H1 (cell line): ENCODE measurements around the gene SH3D19. TPM values are rescaled to one million over a fixed set of nuclear protein-coding genes. Genes with fewer than 3 reads are reported as not detected.
"Not testable (repeated sequence)": the region's sequence is repeated elsewhere in the genome, so short reads cannot be mapped to it uniquely, and the experiment has no call there.

ENCODE experiments used
- CTCF ChIA-PET: fragments of 300-600 bp; sonication (Branson Sonifier 250); formaldehyde crosslinking; loops from one replicate; lab custom pipeline; 2021; ENCODE audit not compliant: partially characterized antibody; lab: Charles Lee
- POLR2A ChIA-PET: fragments of 300-600 bp; sonication (Branson Sonifier 250); formaldehyde crosslinking; loops from one replicate; lab custom pipeline; 2021; ENCODE audit warnings: inconsistent platforms; ENCODE audit not compliant: partially characterized antibody; lab: Charles Lee
- DNase-seq, 2 experiments: peaks; one replicate each; pipeline versions ENCODE4 v3.0.0 to v3.0.0-alpha.2; 2010 to 2022; ENCODE audit warnings: low spot score in 2 of 2, low read depth in 1 of 2, mixed read lengths in 1 of 2
- FAIRE-seq: peaks from 2 replicates; lab custom pipeline; 2011; peaks lifted over from hg19 to GRCh38; lab: Jason Lieb, UNC
- H2AFZ ChIP-seq: 2 replicates; pipeline ENCODE4 v1.8.1; 2012; ENCODE audit warnings: low read length, inconsistent platforms
- H2AK5ac ChIP-seq: 2 replicates; pipeline ENCODE4 v1.6.1; 2013; ENCODE audit warnings: low read depth, low read length
- H2BK120ac ChIP-seq: replicated peaks from 2 replicates; pipeline ENCODE3; 2013; ENCODE audit warnings: low read depth, low read length, inconsistent platforms
- H2BK12ac ChIP-seq: 2 replicates; pipeline ENCODE4 v1.6.1; 2013; ENCODE audit warnings: low read depth, low read length
- H2BK15ac ChIP-seq: 2 replicates; pipeline ENCODE4 v1.6.1; 2013; ENCODE audit warnings: low read length
- H2BK20ac ChIP-seq: 2 replicates; pipeline ENCODE4 v1.6.1; 2013; ENCODE audit warnings: low read length
- H2BK5ac ChIP-seq: 2 replicates; pipeline ENCODE4 v1.6.1; 2013; ENCODE audit warnings: low read depth, low read length
- H3K14ac ChIP-seq: 2 replicates; pipeline ENCODE4 v1.6.1; 2013; ENCODE audit warnings: inconsistent platforms; ENCODE audit not compliant: insufficient read length
- H3K18ac ChIP-seq: 2 replicates; pipeline ENCODE4 v1.6.1; 2013; ENCODE audit warnings: low read length; ENCODE audit errors: extremely low read depth
- H3K23ac ChIP-seq: 2 replicates; pipeline ENCODE4 v1.6.1; 2013; ENCODE audit warnings: inconsistent platforms; ENCODE audit not compliant: insufficient read length
- H3K23me2 ChIP-seq: 2 replicates; pipeline ENCODE4 v1.6.1; 2013; ENCODE audit warnings: low read depth, low read length
- H3K27ac ChIP-seq: 2 replicates; pipeline ENCODE4 v1.6.1; 2011; ENCODE audit warnings: low read depth, low read length, inconsistent platforms
- H3K27me3 ChIP-seq, 4 experiments: replicated peaks in 1 of 4; 1 replicate in 1 of 4; 2 replicates in 3 of 4; pipeline versions ENCODE4 v1.6.1 to v1.8.1; 2011 to 2013; ENCODE audit warnings: low read length in 3 of 4, mild to moderate bottlenecking in 3 of 4, inconsistent platforms in 2 of 4, mixed read lengths in 2 of 4, moderate library complexity in 1 of 4; ENCODE audit not compliant: control insufficient read depth in 3 of 4, insufficient read depth in 3 of 4; ENCODE audit errors: extremely low read depth in 1 of 4
- H3K36me3 ChIP-seq, 4 experiments: 2 replicates each; pipeline versions ENCODE4 v1.6.1 to v1.8.1; 2011 to 2013; ENCODE audit warnings: mild to moderate bottlenecking in 4 of 4, low read length in 3 of 4, moderate library complexity in 2 of 4, control low read depth in 1 of 4, inconsistent platforms in 1 of 4; ENCODE audit not compliant: insufficient read depth in 4 of 4, control insufficient read depth in 2 of 4
- H3K4ac ChIP-seq: replicated peaks from 2 replicates; pipeline ENCODE3; 2013; ENCODE audit warnings: low read length, low read depth, mixed read lengths, inconsistent platforms; ENCODE audit not compliant: insufficient read length
- H3K4me1 ChIP-seq, 4 experiments: replicated peaks in 1 of 4; 1 replicate in 1 of 4; 2 replicates in 3 of 4; pipeline versions ENCODE4 v1.6.1 to v1.8.1; 2011 to 2013; ENCODE audit warnings: low read length in 3 of 4, inconsistent platforms in 2 of 4, mixed read lengths in 1 of 4; ENCODE audit not compliant: insufficient read depth in 4 of 4, control insufficient read depth in 3 of 4
- H3K4me2 ChIP-seq, 2 experiments: 2 replicates each; pipeline versions ENCODE4 v1.6.1 to v1.8.1; 2011 to 2013; ENCODE audit warnings: low read depth in 2 of 2, low read length in 2 of 2, control low read depth in 1 of 2, inconsistent platforms in 1 of 2, mild to moderate bottlenecking in 1 of 2; ENCODE audit not compliant: insufficient read depth in 1 of 2
- H3K4me3 ChIP-seq, 4 experiments: fragments of 200-600, 300-600 bp in 1 of 4; sonication (generic), shearing (Covaris generic), sonication (Bioruptor Twin) in 1 of 4; 2 replicates each; pipeline versions ENCODE4 v1.5.1 to v1.8.1; 2011 to 2016; ENCODE audit warnings: low read length in 4 of 4, low read depth in 3 of 4, control low read depth in 2 of 4, inconsistent platforms in 2 of 4, mild to moderate bottlenecking in 2 of 4, mixed read lengths in 1 of 4, moderate library complexity in 1 of 4; ENCODE audit not compliant: insufficient read depth in 2 of 4; ENCODE audit errors: extremely low read depth in 1 of 4
- H3K56ac ChIP-seq: replicated peaks from 2 replicates; pipeline ENCODE3; 2013; ENCODE audit warnings: low read depth, mild to moderate bottlenecking, mixed read lengths, low read length, inconsistent platforms; ENCODE audit not compliant: insufficient read length
- H3K79me1 ChIP-seq: 2 replicates; pipeline ENCODE4 v1.6.1; 2013; ENCODE audit warnings: low read depth, low read length, control low read depth
- H3K79me2 ChIP-seq, 2 experiments: 2 replicates each; pipeline versions ENCODE4 v1.6.1 to v1.8.1; 2012 to 2013; ENCODE audit warnings: low read length in 2 of 2, mild to moderate bottlenecking in 2 of 2, inconsistent platforms in 1 of 2; ENCODE audit not compliant: insufficient read depth in 2 of 2, control insufficient read depth in 1 of 2
- H3K9ac ChIP-seq, 4 experiments: replicated peaks in 1 of 4; 1 replicate in 1 of 4; 2 replicates in 3 of 4; pipeline versions ENCODE4 v1.6.1 to v1.8.1; 2011 to 2013; ENCODE audit warnings: low read depth in 3 of 4, low read length in 3 of 4, control low read depth in 2 of 4, mild to moderate bottlenecking in 2 of 4, moderate library complexity in 2 of 4, inconsistent platforms in 1 of 4; ENCODE audit errors: extremely low read depth in 1 of 4
- H3K9me3 ChIP-seq, 2 experiments: 2 replicates each; pipeline versions ENCODE4 v1.6.1 to v1.8.1; 2012 to 2013; ENCODE audit warnings: mild to moderate bottlenecking in 2 of 2, moderate library complexity in 2 of 2, control low read depth in 1 of 2, inconsistent platforms in 1 of 2, low read depth in 1 of 2, low read length in 1 of 2, mixed read lengths in 1 of 2; ENCODE audit not compliant: insufficient read depth in 2 of 2
- H4K20me1 ChIP-seq, 2 experiments: replicated peaks in 1 of 2; 2 replicates each; pipeline versions ENCODE3 to v1.8.1; 2011 to 2013; ENCODE audit warnings: inconsistent platforms in 2 of 2, low read length in 2 of 2, mild to moderate bottlenecking in 1 of 2; ENCODE audit not compliant: insufficient read depth in 2 of 2, control insufficient read depth in 1 of 2
- H4K5ac ChIP-seq: 2 replicates; pipeline ENCODE4 v1.6.1; 2013; ENCODE audit warnings: low read length, low read depth, mixed read lengths, inconsistent platforms; ENCODE audit not compliant: insufficient read length
- H4K8ac ChIP-seq: 2 replicates; pipeline ENCODE4 v1.8.0; 2013; ENCODE audit warnings: mild to moderate bottlenecking, moderate library complexity, low read length, inconsistent platforms; ENCODE audit not compliant: insufficient read depth; ENCODE audit errors: extremely low read depth
- H4K91ac ChIP-seq: replicated peaks from 2 replicates; pipeline ENCODE3; 2013; ENCODE audit warnings: low read length, mixed read lengths, inconsistent platforms; ENCODE audit not compliant: insufficient read length
- WGBS, 2 experiments: shearing (Covaris generic) in 1 of 2; methylation state at CpG; one replicate each; pipeline versions ENCODE4 v1.1.6 to v1.1.7; 2013 to 2015; ENCODE audit warnings: low lambda C conversion rate in 2 of 2, mixed read lengths in 2 of 2, inconsistent platforms in 1 of 2, low coverage in 1 of 2, missing lambda C conversion rate in 1 of 2; ENCODE audit not compliant: insufficient replicate concordance in 2 of 2, insufficient coverage in 1 of 2, insufficient read length in 1 of 2; ENCODE audit errors: extremely low coverage in 1 of 2, missing lambda C conversion rate in 1 of 2; 5-methylcytosine and 5-hydroxymethylcytosine counted together
- polyA plus RNA-seq, 7 experiments: library from polyadenylated mRNA; depleted of rRNA in 3 of 7; stranded (reverse) in 5 of 7; unstranded in 2 of 7; fragments of >200 nt in 5 of 7; fragments of 200-250 nt in 2 of 7; gene quantifications; 1 replicate in 5 of 7; 2 replicates in 1 of 7; 4 replicates in 1 of 7; pipeline versions ENCODE4 v1.2.1 to v1.2.3, GENCODE V29; 2011 to 2013; ENCODE audit warnings: missing spikeins in 2 of 7, mixed read lengths in 2 of 7
- total RNA-seq: library from RNA; stranded (reverse); fragmentation: NEBNext Ultra II Directional; extraction: Animal tissue kit (Norgen Biotek cat#: 25700); gene quantifications from 2 replicates; pipeline ENCODE4 v1.2.1, GENCODE V29; 2021

Gene SH3D19
- total and polyA plus RNA-seq, 2 of the 8 experiments (the other 6 are each of a cell fraction or from before 2014, with no cell fraction given): 11.7 to 51.3 TPM

- not testable (repeated sequence) for H3K4me1 ChIP-seq, H2AK5ac ChIP-seq, H3K79me1 ChIP-seq, H3K4me2 ChIP-seq, H2BK120ac ChIP-seq, H4K8ac ChIP-seq, H3K56ac ChIP-seq, H3K36me3 ChIP-seq, H4K91ac ChIP-seq, H3K23me2 ChIP-seq, H2BK12ac ChIP-seq, H3K27ac ChIP-seq, H3K4ac ChIP-seq, H2BK5ac ChIP-seq, H3K23ac ChIP-seq, H3K14ac ChIP-seq, H4K20me1 ChIP-seq, H3K18ac ChIP-seq, H2AFZ ChIP-seq, H4K5ac ChIP-seq, H3K27me3 ChIP-seq, H2BK20ac ChIP-seq, H3K4me3 ChIP-seq, FAIRE-seq, DNase-seq, H3K9ac ChIP-seq, H2BK15ac ChIP-seq
- H3K9me3 ChIP-seq: peaks cover 0 to 11% of the 10 kb centered on the region in 2 experiments; a peak in 1 of 4 replicates
- CTCF ChIA-PET: interaction anchor here (0.7 kb wide), 1 partner anchor 8 kb away, joined by 3 read pairs; no protein-coding TSS in a partner anchor
- 93% methylated on average over 5 of the region's 28 CpGs; no CpG with 5 or more reads in 1 of the 2 experiments for WGBS, 2 experiments
- H3K79me2 ChIP-seq: peaks cover 0 to 29% of the 10 kb centered on the region in 2 experiments; a peak in 3 of 4 replicates
- POLR2A ChIA-PET: interaction anchor here (0.6 kb wide), 1 partner anchor 103 kb away, joined by 3 read pairs; no protein-coding TSS in a partner anchor
These were observed 70.2 kb downstream of the SH3D19 start for GRCh38 chr4:151255226-151255625.
